ENCODE data around the gene ADAMTSL2.

Gene ADAMTSL2

GRCh38 chr9:133569891-133570690 lies 35.6 kb downstream of the ADAMTSL2 start:
- in situ Hi-C loops (cut with HindIII; ENCODE audit: low sequenced_read_pairs), result loop anchor here (25.0 kb wide), 1 partner anchor 92 kb away; no protein-coding TSS in a partner anchor

DNA sequence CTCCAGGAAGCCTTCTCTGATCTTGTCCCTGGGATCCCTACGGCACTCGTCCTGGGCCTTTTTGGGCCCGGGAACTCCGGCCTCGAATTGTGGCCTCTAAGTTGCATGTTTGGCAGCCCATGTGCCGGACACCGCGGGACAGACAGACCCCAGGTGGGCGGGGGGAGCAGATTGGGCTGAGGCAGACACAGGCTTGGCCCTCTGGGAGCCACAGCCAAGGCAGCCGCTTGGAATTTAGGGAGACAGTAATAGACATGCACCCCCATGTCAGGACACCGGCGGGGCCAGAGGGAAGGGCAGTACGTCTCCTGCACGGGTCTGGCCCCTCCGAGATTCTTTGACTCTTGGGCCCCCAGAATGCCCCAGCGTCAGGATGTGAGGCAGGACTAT lies 36.2 kb downstream of the ADAMTSL2 start:
- in situ Hi-C loops (cut with HindIII; ENCODE audit: low sequenced_read_pairs), result loop anchor here (25.0 kb wide), 1 partner anchor 92 kb away; no protein-coding TSS in a partner anchor

DNA sequence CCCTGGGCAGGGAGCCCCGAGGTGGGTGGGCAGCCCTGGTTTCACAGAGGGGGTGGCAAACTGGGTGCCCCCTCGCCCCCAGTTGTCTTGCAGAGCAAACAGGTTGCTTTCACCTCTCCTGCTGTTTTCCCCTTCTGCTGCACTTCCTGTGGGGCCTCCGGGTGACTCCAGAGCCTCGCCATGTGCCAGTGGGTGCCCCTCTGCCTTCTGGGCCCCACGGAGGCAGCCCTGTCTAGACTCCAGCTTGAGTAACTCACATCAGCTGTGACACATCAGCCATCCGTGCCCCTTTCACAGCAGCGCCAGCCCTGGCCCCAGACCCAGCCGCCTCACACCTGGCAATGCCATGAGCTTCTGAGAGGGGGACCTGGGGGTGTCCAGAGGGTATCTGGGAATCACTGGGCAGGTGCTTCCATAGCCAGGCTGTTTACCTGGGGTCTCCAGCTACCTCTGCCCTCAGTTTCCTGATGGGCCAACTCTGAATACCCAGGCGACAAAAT lies 36.9 kb downstream of the ADAMTSL2 start:
- in situ Hi-C loops (cut with HindIII; ENCODE audit: low sequenced_read_pairs), result loop anchor here (25.0 kb wide), 1 partner anchor 91 kb away; no protein-coding TSS in a partner anchor

DNA sequence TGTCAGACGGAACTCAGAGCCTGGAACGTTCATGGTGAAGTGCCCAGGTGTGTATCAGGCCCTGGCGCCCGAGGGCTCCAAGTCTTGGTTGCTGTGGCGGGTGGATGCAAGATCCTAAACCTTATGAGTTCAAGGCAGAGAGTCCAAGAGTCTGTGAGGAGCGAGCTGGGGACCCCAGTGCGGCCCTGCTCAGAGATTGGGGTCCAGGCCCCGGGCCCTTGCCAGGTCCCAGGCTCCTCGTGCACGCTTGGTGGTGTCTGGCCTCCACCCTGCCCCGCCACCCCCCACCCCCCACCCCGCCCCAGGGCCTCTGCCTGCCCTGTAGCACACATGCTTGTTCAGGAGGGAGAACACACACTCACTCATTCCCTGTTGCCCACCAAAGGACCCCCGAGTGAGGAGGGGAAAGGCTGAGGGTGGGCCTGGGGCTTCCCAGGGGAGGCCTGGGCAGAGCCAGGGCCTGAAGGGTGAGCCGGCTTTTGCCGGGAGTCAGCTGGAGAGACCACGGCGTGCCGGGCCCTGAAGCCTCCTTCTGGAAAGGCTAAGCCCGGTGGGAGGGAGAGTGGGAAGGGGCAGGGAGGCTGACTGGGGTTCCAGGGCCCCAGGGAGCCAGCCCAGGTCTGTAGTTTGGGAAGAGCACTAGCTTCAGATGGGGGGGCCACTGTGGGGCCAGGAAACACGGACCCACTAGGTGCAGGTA lies 37.5 kb downstream of the ADAMTSL2 start:
- in situ Hi-C loops (cut with HindIII; ENCODE audit: low sequenced_read_pairs), result loop anchor here (25.0 kb wide), 1 partner anchor 90 kb away; no protein-coding TSS in a partner anchor

DNA sequence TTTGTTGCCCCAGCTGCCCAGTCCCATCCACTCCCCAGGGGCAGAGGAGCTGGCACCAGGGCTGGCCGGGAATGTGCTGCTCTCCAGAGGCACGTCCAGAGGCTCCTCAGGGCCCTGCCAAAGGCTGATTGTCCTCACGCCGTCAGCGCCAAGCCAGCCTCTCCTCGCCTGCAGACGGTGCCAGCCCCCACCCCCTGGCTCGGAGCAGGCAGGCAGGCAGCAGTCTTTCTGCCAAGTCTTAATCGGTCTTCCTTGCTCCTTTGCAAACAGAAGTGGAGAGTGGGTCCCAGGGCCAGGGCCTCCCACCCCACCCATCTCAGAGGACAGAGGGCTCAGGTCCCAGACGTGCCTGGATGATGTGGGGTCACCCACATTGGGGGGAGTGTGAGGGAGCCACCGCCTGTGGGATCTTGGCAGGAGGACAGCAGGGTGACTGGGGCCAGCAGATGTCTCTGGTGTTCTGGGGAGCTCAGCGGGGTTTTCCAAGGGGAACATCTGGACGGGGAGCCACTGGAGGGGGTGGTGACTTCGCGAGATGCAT lies 38.4 kb downstream of the ADAMTSL2 start:
- in situ Hi-C loops (cut with HindIII; ENCODE audit: low sequenced_read_pairs), result loop anchor here (25.0 kb wide), 1 partner anchor 89 kb away; no protein-coding TSS in a partner anchor

GRCh38 chr9:133573791-133574515 lies 39.4 kb downstream of the ADAMTSL2 start:
- in situ Hi-C loops (cut with HindIII; ENCODE audit: low sequenced_read_pairs), result loop anchor here (25.0 kb wide), 1 partner anchor 88 kb away; no protein-coding TSS in a partner anchor

DNA sequence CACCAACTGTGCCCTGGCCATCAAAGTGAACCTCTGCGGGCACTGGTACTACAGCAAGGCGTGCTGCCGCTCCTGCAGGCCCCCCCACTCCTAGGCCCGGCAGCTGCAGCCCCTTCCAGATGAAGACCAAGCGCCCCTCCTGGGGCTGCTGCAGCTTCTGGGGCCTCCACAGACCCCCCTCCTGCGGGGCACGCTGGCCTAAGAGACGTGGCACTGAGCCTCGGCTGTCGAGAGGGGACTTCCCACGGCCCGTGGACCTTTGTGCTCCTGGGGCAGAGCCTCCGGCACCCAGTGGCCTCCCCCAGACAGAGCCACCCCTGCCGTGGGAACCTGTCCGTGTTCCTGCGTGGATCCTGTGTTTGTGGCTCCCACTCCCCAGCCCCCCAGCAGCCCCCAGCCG lies 40.3 kb downstream of the ADAMTSL2 start:
- in situ Hi-C loops (cut with HindIII; ENCODE audit: low sequenced_read_pairs), result loop anchor here (25.0 kb wide), 1 partner anchor 88 kb away; no protein-coding TSS in a partner anchor

GRCh38 chr9:133575186-133576030 lies 40.9 kb downstream of the ADAMTSL2 start:
- in situ Hi-C loops (cut with HindIII; ENCODE audit: low sequenced_read_pairs), result no loop called here

DNA sequence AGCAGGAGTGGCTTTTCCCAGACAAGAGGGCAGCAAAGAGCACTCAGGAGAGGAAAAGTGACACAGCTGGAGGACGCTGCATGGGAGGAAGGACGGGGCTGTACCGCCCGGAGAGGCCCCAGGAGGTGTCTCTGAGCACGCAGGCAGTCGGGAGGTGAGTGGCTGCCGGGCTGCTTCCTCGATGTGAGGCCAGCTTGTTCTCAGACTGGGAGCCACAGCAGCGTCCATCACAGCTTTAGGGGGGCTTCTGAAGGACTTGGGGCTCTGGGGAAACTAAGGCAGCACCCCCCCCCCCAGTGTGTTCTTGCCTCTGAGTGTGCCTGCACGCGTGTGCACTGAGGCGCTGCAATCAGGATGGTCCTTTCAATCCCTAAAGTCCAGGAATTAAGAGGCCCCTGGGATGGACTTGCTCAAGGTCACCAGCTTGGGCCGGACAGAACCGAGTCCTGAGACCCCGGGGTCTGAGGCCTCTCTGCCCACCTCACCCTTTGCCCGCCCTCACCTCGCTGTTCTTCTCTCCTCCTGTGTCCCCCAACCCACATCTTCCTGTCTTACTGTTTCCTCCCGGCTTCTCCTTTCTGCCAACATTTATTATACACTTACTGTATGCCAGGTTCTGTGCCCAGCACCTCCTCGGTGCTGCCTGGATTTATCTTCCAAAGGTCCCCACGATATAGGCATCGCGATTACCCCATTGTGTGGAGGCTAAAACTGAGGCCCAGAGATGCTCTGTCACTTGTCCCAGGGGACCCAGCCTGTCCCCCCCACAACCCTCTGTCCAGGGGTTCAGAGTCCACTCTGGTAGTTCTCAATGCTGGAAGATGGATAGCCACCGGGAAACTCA lies 41.7 kb downstream of the ADAMTSL2 start:
- in situ Hi-C loops (cut with HindIII; ENCODE audit: low sequenced_read_pairs), result no loop called here

DNA sequence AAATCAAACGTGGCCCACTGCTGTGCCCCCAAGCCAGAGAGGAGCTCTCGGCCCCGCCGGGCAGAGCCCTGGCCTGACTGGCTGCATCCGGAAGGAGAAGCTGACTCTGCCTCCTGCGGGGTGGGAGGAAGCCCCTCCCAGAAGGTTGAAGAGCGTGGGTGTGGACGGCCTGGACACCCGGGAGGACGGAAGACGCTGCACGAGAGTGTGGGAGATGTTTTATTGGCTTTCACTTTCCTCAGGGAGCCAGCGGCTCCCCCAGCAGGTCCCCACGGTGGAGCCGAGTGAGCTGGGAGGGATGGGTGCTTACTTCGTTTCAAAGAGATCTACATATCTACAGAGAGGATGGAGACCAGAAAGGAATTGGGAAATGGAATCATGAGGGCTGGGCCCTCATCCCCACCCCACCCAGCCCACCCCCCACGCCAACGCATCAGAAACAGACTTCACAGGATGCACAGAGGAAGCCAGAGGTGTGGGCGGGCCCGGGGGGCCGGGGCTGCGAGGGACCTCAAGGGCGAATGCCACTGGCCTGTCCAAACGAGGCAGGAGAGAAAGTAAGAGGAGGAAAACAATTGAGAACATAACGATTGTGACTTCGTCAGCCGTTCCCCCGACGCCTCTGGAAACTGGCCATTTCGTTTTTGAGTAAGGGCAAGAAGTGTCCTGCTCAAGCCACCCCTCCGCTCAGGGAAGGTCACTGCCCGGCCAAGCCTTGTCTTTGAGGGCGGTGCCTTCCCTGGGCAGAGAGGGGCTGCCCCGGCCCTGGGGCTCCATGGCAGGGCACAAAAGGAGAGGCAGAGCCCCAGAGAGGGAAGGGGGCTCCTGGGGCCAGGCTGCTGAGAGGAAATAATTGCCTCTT lies 42.6 kb downstream of the ADAMTSL2 start:
- in situ Hi-C loops (cut with HindIII; ENCODE audit: low sequenced_read_pairs), result no loop called here

DNA sequence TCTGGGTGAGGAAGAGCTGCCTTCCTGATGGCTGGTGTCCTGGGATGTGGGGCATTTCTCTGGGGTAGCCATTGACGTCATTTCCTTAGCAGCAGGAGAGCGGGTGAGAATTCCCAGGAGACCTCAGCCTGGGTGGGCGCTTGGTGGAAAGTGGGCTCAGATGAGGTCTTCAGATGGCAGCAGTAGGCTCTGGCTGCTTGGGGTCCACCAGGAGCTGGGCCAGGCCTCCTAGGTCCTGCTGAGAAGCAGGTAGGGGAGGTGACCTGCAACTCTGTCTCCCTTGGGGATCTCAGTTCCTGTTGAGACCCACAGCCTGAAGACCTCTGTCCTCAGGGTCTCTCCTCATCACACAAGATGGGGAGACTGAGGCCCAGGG lies 43.2 kb downstream of the ADAMTSL2 start:
- in situ Hi-C loops (cut with HindIII; ENCODE audit: low sequenced_read_pairs), result no loop called here

DNA sequence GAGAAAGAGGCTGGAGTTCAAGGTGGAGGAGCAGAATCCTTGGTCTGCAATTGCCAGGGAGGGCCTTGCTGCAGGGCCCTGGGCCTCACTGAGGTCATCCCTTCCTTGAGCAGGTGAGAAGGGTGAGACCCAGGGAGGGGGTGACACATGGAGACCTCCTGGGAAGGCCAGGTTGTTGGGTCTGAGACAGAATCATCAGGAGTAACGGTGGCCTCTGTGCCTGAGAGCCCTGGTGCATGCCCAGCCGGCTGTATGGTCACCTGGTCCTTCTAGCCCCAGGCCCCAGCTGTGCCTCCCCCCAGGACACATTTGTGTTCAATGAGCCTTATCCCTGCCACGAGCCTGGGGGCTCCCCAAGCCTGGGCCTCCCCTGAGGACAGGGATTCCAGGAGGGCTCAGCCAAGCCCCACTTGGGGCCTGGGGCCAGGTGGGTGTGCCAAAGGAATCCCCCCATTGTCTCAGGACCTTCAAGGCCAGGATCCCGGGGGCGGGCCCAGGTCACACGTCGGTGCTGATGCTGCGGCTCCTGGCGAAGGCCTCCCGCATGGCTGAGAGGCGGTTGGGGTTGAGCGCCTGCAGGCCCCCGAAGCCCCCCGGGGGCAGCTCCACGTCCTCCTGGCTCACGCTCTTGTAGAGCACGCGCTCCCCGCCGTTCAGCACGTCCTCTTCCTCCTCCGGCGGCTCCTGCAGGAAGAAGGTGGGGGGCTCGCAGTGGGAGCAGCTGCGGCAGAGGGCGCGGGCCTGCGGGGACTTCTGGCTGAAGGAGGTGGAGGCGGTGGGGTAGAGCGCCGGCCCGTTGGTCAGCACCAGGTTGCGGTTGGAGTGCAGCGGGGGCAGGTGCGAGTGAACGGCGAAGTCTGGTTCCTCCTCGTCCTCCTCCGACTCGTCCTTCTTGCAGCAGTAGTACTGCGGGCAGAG lies 44.3 kb downstream of the ADAMTSL2 start:
- in situ Hi-C loops (cut with HindIII; ENCODE audit: low sequenced_read_pairs), result no loop called here

DNA sequence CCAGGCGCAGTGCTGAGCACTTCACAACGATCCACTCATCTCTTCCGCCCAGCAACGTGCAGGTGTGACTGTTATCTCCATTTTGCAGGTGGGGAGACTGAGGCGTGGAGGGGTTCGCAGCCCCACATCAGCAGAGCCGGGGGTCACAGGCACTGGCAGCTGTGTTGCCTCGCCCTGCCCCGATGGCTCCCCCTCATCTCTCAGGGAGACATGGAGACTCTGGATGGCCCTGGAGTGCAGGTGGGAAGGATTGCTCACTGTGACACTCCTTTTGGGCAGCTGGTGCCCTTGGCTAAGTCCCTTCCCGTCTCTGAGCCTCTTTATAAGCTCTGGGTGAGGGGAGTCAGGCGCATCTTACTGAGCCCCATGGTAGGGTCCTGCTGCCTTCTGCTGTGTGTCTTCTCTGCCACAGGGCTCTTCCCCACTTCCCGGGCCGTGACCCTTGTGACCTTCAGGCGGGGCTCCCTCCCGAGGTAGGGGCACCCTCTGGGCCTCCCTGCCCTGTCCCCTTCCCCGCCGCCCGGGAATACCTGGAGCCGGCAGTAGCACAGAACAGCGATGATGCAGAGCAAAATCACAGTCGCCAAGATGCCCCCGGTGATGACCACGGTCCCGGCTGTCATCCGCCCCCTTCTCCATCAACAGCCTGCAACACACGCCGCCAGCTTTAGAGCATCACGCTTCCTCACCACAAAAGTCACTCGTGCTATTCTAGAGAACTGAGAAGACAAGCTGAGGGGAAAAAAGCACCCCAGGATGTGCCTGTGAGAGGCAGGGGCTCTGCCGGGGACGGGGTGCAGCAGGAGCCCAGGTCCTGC lies 45.3 kb downstream of the ADAMTSL2 start:
- in situ Hi-C loops (cut with HindIII; ENCODE audit: low sequenced_read_pairs), result no loop called here

DNA sequence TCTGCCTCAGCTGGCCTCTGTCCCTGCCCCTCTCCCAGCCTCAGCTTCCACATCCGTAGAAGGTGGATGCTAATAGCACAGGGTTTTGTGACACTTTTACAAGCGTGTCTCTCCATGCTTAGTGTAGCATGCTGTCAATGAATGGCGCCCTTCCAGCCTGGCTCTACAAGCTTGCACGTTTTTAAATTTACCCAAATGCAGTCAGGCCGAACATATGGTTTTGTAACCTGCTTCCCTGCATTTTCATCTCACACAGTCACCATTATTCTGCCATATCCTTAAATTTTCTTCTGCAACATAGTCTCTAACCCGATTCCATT lies 45.9 kb downstream of the ADAMTSL2 start:
- in situ Hi-C loops (cut with HindIII; ENCODE audit: low sequenced_read_pairs), result no loop called here

GRCh38 chr9:133581011-133581410 lies 46.5 kb downstream of the ADAMTSL2 start:
- in situ Hi-C loops (cut with HindIII; ENCODE audit: low sequenced_read_pairs), result no loop called here

All from DLD1 (cell line).